ENCODE data around the gene CRAMP1.

The CRAMP1 gene

DNA sequence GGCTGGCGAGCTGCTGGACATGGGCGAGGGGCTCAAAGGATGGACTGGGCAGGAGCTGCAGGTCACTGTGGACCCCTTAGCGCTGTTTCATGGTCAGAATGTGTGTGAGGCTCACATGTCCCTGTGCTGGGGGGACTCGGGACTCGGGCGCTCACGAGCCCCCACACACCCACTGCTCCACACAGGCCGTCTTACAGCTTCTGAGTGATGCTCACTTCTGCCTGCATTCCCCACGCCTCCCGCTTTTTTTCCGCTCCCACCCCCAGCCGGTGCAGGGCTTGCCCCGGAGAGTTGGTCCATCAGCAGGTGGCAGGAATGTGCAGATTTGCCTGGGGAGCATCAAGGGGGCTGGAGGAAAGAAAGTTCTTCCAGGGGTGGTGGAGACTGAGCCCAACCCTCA is 45.7 kb downstream of the CRAMP1 start:
- DNase-seq (ENCODE audit: low read depth in 2 of 2) = no peak

DNA sequence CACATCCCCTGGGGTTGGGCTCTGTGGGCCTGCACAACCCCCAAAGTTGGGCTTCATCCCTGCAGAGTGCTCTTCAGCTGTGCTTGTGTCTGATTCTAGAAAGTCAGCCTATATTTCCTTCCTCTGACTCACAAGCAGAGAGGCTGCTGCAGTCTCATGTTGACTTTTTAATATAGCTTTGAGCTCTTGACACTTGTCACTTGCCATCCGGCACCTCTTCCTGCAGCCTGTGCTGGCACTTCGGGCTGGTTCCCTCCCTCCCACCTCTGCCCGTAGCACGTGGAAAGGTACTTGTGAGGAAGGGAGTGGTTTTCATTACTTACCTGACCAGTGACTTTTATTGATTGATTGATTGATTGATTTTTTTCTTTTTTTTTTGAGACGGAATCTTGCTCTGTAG is 46.9 kb downstream of the CRAMP1 start:
- no peak for DNase-seq (ENCODE audit: low read depth in 2 of 2)

DNA sequence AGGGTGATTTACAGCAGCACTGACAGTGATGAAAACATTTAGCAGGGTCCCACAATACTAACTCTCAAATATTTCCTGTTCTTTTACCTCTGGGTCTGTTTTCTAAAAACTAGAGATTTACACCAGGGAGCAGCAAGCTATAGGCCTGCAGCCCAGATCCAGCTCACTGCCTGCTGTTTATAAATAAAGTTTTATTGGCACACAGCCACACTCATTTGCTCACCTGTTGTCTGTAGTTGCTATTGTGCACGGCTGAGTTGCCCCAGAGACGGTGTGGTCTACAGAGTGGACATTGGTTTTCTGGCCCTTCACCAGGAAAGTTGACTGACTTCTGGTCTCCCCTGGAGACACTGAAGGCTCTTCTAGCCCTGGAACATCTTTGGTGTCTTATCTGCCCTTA is 49.7 kb downstream of the CRAMP1 start:
- DNase-seq (ENCODE audit: low read depth in 2 of 2) = no peak

DNA sequence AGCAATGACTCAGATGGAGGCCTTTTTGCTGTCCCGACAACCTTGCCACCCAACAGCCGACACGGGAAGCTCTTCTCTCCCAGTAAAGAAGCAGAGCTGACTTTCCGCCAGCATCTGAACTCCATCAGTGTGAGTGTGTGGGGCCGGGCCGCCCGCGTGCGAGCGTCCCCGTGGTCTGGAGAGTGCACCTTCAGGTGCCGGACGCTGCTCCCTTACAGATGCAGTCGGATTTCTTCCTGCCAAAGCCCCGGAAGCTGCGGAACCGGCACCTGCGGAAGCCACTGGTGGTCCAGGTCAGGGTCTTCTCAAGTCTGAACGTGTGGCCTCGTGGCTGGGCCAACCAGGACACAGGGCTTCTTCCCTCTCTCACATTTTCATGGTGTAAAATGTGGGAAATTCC is 50.4 kb downstream of the CRAMP1 start:
- DNase-seq (ENCODE audit: low read depth in 2 of 2) = no peak

DNA sequence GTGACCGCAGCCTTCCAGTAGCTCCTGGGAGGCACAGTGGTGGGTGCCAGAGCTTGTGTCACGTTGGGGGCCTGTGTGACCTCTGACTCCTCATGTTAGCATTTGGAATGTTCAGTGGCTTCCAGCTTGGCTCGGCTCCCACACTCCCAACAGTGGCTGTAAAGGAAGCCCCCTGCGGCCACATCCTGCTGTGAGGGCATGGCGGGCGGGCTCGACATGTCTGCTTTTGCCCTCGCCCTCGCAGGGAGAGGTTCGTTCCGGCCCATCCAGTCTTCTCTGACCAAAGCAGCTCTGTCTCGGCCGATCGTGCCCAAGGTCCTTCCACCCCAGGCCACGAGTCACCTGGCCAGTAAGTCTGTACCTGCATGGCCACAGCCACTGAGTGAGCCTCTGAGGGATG is 53.7 kb downstream of the CRAMP1 start:
- no peak for DNase-seq (ENCODE audit: low read depth in 2 of 2)

DNA sequence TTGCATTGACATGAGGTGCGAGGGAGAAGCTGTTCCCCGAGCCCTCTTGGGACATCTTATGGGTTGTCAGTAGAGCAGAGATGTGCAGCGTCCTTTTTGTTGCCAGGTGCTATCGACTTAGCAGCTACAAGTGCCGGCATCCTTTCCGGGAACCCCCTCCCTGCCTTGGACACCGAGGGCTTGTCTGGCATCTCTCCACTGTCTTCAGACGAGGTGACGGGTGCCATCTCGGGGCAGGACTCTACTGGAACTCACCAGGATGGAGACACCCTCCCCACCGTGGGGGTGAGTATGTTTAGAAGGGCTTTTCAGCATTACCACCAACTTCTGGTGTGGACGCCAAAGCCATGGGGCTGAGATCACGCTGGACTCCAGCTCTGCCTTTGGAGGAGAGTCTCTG is 54.2 kb downstream of the CRAMP1 start:
- no peak for DNase-seq (ENCODE audit: low read depth in 2 of 2)

DNA sequence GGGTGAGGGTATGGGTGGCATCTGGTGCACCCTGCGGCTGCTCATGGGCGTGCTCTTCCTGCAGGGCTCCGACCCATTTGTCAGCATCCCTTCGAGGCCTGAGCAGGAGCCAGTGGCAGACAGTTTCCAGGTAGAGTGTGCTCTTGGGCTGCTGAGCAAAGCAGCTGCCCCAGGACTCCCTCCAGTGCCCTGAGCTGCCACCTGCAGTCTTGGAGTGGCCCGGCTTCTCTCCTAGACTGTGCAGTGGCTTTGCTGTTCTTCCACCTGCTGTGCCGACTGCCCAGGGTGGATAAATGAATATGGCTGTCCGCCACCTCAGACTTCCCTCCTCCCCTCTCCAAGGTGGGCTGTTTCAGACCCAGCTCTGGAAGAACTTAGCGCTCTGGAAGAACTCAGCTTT is 55.1 kb downstream of the CRAMP1 start:
- no peak for DNase-seq (ENCODE audit: low read depth in 2 of 2)

DNA sequence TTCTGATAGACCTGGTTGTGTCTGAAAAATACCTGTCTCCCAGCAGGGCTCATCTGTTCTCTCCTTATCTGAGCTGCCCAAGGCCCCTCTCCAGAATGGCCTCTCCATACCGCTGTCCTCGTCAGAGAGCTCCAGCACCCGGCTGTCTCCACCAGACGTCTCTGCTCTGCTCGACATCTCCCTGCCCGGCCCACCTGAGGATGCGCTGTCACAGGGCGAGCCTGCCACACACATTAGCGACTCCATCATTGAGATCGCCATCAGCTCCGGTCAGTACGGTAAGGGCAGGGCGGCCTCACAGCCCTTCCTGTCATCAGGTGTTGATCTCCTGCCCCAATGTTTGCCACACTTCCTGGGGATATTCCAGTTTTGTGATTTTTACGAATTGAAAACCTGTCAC is 55.8 kb downstream of the CRAMP1 start:
- DNase-seq (ENCODE audit: low read depth in 2 of 2) = no peak

DNA sequence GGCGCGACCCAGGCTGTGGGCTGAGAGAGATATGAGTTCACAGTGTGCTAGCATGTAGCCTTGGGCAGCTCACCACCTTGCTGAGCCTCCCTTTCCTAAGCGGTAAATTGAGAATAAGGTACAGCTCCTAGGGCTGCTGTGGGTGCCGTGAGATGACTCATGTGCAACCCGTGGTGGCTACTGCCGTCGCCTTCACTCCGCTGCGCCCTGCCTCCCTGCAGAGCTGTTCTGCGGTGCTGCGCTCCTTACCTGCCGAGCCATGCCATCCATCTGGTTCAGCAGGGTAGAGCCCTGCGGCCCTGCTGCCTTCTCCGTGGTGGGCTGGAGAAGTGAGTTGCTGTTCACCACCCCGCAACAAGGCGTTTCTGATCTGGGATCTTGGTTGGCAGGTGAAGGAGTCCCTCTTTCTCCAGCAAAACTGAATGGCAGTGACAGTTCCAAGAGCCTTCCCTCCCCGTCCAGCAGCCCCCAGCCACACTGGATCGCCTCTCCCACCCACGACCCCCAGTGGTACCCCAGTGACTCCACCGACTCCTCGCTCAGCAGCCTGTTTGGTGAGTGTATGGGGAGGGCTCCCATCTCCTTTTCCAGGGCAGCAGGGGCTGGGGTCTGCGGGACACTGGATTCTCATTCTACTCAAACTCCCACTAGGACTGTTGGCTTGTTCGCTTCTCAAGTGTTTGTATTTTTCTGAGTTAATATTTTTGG is 56.6 kb downstream of the CRAMP1 start:
- DNase-seq (ENCODE audit: low read depth in 2 of 2) = no peak

DNA sequence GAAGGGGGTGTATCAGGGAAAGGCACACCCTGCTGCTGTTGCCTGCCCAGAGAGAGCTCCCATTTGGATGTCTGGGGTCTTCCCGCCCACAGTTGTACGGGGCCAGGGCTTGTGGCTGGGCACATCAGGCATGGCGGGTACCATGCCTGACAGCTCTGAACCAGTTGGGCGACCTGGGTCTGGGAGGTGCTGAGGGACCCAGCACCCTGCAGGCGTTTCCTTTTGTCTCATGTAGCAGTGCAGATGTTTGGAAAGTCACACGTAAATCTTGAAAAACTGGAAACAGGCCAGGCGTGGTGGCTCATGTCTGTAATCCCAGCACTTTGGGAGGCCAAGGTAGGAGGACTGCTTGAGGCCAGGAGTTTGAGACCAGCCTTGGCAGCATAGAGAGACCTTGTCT is 57.5 kb downstream of the CRAMP1 start:
- no peak for DNase-seq (ENCODE audit: low read depth in 2 of 2)

DNA sequence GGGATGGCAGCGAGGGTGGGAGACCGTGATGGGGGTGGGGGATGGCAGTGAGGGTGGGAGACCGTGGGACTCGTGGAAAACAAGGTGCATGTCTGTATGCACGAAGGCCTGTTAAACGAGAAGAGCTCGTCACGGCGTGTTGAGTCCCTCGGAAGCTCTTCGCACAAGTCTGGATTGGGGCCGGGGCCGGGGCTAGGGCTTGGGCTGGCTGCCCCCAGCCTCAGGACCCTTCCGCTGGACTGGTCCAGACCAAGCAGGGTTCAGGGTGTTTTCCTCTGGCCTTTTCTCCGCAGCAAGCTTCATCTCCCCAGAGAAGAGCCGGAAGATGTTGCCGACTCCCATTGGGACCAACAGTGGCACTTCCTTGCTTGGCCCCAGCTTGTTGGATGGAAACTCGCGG is 58.2 kb downstream of the CRAMP1 start:
- DNase-seq (ENCODE audit: low read depth in 2 of 2) = no peak

DNA sequence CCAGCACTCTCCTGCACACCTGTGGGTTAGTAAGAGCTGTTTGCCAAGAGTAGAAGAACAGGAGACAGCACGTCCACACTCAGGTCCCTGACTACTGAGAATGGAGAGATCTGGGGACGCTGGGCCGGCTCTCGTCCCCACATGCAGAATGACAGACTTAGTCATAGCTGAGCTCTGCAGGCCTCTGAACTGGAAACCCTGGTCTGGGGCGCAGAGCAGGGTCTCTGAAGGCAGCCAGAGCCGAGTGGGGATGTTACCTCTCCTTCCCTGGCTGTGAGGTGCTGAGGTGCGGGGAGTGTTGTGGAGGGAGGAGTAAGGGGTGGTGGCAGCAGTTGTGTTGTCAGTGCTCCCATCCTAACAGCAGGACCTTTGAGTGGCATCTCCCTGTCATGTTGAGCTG is 58.7 kb downstream of the CRAMP1 start:
- DNase-seq (ENCODE audit: low read depth in 2 of 2) = no peak

DNA sequence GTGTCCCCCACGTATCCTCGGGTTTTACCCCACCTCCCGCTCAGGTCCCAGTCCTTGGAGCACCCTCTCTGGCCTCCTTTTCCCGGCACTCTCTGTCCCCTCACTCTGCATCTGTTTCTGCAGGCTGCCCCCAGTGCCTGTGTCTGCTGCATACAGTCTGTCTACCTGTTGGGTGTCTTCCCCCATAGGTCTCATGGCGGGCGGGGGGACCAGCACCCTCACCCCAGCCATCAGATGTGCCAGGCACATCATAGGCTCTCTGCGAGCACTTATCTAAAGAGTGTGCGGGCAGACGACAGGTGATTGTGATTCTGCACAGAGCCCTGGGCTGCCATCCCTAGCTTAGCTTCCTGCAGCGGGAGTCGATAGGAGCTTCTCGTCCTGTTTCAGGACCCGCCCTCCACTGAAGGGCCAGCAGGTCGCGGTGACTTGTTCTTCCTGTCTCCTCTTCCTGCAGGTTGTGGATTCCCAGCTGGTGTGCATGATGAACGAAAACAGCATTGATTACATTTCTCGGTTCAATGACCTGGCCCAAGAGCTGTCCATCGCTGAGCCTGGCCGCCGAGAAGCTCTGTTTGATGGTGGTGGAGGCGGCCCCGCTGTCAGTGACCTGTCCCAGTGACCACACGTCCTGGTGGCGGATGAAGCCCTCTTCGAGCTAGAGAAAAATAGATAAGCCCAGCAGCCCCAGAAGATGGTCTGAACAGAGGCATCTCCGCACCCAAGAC is 61.4 kb downstream of the CRAMP1 start:
- no peak for DNase-seq (ENCODE audit: low read depth in 2 of 2)

DNA sequence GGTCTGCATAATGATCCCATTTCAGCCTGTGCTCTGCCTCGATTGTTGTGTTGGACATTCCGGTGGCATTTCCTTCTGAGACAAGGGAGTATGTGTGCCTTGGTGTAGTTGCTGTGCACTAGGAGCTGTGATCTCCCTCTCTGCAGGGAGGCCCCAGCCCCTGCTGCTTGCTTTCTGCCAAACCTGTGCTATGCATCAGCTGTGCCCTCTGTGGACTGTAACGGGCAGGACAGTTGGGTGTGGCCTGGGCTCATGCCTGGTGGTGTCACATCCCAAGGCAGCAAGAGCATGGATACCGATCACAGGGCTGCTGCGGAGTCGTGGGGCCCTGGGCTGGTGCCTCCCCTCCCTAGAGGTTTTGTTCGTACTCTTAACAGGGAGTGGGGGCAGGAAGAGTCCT is 62.1 kb downstream of the CRAMP1 start:
- no peak for DNase-seq (ENCODE audit: low read depth in 2 of 2)

DNA sequence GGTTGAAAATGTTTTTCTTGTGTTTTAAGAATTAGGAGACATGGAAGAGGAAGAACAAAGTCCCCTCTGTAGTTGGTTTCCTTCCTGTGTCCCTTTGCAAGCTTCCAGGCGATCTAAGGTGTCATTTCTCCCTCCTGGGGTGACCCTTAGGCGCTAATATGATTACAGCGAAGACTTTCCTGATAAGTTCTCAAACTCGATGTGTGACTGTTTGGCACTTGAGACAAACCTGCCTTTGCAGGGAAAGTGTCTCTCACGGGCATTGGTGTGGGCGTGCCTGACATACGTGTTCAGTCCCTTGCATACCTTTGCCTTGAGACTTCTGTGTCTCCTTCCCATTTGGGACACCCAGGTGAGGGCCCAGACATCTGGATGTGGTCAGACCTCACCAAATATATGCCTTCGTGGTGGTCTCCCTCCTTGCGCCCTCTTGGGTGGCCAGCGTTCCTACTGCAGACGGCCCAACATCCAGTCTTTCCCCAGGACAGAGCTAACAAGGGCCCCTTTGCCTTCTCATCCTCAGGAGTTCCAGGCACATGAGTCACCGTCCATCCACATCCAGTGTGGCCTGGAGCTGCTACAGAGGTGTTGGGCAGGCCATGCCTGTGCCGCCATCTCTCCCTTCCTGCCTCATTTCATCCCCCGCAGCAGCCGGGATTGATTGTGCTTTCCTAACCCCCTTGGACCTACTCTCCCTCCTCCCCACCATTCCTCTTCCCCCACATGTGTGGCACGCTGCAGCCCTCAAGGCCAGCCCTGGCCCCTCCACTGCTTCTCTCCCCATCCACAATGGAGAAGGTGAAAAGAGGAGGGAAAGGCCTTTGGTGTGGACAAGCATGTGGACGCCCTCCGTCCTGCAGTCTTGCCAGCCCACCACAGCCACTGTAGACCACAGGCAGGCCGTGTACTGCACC is 62.8 kb downstream of the CRAMP1 start:
- no peak for DNase-seq (ENCODE audit: low read depth in 2 of 2)

DNA sequence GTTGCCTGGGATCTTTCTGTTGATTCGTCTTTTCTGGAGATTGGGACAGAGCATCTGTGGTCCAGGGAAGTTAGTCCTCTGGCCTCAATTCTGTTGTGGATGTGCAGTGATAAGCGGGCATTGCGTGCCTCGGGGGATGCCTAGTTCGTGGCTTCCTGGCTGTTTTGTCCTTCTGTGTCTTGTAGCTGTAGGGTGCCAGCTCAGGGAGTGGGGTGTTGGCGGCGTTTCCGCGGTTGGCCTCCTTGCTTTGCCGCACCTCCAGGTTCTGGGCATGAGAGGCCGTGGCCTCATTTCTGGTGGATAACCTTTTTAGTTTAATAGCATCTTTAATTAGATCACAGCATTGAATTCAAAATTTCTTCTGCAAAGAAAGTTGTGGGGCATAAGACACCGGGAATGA is 64.5 kb downstream of the CRAMP1 start:
- no peak for DNase-seq (ENCODE audit: low read depth in 2 of 2)

DNA sequence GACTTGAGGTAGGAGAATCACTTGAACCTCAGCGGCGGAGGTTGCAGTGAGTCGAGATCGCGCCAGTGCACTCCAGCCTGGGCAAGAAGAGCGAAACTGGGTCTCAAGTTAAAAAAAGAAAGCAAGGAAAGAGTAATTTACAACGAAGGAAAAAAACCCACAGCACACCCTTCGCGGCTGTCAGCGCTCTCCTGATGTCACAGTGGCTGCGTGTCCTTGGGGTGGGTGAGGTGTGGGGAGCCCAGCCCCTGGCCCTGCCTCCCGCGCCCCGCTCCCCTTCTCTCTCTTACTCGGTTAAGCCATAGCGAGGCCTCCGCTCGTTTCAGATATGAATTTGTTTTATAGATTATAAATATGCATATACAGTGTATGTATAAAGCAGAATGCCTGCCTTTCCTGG is 65.2 kb downstream of the CRAMP1 start:
- DNase-seq (ENCODE audit: low read depth in 2 of 2) = no peak

DNA sequence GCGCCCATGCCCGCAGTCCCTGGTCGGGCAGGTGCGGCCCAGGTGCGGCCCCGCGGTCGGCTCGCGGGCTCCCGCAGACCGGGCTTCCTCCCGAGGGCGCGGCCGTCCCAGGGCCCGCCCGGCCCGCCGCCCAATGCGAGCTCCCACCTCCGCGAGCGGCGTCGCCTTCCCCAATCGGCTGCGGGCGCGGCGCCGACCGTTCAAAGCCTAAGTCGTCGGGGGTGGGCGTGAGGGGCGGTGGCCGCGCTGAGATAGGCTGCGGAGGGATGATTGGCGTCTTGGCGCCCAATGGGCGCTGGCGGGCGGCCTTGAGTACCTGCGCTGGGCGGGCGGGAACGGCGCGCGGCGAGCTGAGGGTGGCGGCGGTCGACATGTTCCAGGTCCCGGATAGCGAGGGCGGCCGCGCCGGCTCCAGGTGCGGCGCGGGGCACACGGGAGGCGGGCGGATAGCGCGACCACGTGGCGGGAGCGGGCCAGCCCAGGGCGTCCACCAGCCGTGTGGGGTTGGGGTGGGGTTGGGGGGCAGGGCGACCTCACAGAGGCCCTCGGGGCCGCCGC is 65.9 kb downstream of the CRAMP1 start, which contains the start of gene JPT2:
JPT2 (plus strand) TSS at position 338 of the 558 bp plus-strand sequence; CDS start at position 372, 34 bp downstream.
- DNase-seq (ENCODE audit: low read depth in 2 of 2) = peak; percentile 91 to 97

DNA sequence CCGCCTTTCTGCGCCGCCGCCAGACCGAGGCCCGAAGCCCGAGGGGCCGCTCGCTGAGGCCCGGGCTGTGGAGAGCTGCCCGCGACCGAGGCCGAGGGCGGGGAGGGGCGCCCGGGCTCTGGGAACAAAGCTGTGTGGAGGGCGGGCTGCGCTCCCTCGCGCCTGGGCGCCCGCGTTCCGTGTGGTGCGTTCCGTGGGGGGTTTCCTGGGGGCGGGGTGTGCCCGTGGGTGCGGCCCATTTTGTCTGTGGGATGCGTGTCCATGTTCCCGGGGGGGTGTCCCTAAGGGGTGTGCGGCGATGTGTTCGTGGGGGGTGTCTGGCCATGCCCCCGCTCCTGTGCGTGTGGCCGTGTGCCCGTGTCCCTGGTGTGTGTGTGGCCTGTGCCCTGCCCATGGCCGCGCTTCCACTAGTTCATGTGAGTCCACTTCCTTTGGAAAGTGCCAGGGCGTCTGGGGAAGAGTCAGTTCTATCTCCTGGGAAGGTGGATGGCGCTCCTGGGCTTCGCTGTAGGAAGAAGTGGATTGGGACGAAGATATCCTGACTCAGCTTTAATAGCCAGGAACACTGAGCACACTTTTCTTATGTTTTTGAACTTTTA is 66.4 kb downstream of the CRAMP1 start:
- DNase-seq (ENCODE audit: low read depth in 2 of 2) = peak; percentile 17 to 58

DNA sequence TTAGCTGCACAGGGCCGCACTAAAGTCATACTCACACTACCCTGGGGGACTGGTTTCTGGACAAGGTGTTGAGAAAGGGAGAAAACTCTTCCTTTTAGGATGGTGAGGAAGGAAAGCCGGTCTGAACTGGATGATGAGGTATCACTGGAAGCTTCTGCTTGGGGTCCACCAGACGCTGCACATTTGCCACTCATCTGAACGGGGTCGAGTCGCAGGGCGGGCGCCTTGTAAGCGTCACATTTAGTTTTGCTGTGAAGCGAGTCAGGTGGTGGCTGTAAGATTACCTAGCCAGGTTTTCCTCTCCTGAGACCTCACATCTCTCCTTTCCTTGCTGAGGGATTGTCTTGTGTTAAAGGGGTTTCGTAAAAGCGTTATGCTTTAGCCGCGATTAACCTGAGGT is 68.2 kb downstream of the CRAMP1 start:
- DNase-seq (ENCODE audit: low read depth in 2 of 2) = no peak

DNA sequence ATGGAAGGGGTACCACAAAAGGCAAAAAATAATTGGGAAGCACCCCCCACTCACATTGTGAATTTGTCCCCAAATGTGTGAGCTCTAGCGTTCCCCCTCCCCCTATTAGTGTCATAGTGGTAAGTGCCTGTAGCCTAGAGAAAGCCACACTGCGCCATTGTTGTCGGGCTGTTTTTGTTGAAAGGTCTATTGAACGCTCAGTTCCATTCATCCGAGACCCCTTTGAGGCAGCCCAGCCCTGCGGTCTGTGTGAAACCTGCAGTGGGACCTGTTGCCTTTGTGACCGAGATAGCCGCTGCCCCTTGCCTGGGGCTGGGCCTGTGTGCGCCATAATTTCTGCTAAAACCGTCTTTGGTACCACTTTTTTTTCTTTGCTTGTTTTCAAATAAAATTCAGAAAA is 68.9 kb downstream of the CRAMP1 start:
- no peak for DNase-seq (ENCODE audit: low read depth in 2 of 2)
